NCI-H2081 treated with DMSO at 0.1 percent for 48 hours (cell line): ENCODE results near the gene POLG2.

Experiments
- DNase-seq: peaks from one replicate; lab custom pipeline; 2025; lab: John Stamatoyannopoulos, UW

Gene POLG2

DNA sequence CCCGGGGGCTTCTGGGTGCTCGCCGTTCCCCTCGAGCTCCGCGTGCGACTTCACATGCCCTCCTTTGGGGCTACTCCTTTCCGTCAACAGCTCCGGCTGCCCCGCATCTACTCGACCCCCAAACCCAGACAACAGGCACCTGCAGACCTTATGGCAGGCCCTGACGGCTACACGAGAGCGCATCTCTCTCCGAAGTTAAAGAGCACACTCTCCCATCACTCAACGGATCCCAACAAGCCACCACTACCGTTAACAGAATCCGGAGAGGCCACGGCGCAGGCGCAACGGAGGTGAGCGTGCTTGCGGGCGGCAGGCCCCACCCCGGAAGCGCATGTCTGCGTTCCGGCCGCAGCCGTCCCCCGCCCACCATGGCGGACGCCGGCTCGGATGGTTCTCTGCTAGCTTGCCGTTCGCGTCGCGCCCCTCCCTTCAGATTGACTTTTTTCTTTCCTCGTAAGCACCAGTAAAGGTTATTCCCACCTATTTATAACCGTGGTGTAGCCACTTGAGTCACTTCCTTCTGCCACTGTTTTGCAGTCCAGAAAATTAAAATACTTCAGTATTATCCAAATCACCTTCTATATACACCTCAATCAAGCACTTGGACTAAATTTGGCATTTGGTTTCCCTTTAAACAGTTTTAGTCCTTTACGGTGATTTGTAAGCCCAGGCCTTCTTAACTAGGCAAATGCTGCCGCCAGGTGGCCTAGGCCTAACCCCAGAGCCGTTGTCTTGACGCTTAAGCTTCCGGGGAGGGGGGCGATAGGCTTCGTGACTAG lies at the start of gene POLG2:
POLG2 (minus strand) TSS at position 269 of the 779 bp plus-strand sequence; CDS start at position 183, 86 bp downstream.
- DNase-seq = peak; percentile 79

DNA sequence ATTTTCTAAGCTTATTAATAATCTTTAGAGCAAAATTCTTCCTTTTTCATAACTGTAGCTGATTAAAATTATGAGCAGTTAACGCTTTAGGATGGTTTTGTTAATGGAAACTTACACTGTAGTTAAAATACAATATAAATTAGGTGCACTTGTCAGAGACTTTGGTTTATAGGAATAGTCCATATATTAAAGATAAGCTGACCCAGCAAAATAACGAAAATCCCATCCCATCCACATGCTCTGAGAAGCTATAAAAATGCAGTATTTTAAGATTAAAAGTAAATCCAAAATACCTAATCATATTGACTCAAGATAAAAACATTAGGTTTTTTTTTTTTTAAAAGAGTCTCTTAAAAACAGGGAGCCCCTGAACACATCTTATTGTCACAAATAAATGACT lies 47.9 kb upstream of the POLG2 start:
- DNase-seq = no peak

DNA sequence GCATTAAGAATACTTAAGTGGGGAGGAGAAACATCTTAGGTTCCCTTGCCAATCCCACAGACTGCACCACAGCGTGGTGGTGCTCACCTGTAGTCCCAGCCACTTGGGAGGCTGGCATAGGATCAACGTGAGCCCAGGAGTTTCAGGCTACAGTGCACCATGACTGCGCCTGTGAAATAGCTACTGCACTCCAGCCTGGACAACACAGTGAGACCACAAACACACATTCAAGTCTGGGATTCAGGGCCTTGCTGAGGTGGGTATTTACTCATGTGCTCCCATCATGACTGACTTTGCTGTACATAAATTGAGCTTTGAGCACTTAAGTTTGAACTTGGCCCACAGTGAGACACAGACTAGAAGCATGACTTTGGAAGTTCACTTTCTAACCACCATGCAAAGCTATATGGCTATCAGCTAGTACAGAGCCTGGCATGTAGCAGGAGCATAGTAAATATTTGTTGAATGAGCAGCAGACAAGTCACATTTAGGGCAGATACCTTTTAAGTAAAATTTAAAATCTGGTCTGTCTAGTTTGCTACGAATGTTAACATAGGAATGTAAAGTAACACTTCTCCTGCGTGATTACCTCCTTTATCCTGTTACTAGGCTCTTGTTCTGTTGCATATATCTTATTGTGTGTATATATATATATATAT lies 43.4 kb upstream of the POLG2 start:
- no peak for DNase-seq

DNA sequence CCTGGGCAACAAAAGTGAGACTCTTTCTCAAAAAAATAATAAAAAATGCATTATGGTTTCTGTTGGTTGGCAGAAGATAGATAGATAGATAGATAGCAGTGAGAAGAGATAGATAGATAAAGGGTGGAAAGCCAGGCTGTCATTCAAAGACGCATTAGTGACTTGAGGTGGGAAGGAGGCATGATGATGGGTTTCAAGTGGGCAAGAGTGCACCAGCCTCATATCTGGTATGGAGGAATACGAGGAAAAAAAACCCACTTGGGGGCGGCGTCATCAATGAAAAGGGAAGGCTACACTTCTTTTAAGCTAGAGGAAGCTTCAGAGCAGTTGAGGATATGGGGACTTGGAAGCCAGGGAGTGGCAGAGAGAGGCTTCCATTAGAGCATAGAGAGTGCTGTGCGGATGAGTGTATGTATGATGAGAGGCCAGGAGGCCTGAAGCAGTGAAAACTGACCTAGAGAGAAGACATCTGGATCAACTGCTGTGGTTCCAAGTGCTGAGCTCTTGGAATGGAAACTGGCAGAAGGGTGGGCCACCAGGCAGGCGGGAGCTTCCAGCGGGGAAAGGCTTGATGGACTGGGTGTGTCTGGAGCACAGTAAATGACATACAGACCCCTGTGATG lies 41.8 kb upstream of the POLG2 start:
- no peak for DNase-seq

DNA sequence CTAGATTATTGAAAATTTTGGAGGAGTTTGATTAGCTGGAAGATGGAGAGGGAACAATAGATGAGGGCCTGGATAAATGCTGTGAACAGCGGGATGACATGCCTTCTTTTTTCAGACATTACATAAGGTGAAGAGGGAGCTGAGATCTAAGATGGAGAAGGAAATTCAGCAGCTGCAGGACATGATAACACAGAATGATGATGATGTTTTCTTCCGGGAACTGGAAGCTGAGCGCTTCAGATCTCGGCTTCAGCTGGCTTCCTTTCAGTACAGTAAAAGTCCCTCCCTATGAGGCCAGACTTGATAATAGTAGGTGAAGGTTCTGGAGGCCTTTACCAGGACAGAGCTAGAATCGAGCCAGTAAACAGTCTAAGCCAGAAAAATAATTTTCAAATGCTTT lies 40.6 kb upstream of the POLG2 start:
- DNase-seq = no peak

DNA sequence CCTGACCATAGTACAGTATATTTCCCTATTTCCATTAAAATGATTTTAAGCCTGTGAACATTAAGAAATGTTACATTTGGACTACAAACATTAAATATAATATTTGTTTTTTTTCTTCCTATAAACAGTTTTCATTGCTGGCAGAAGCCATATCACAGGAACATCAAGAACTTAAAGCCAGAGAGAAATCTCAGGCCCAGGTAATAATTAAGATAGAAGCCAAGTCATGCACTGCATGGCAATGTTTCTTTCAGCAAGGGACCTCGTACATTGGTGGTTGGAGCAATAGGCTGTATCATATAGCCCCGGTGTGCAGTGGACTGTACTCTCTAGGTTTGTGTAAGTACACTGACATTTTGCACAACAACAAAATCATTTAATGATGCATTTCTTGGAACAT lies 40.1 kb upstream of the POLG2 start:
- no peak for DNase-seq

DNA sequence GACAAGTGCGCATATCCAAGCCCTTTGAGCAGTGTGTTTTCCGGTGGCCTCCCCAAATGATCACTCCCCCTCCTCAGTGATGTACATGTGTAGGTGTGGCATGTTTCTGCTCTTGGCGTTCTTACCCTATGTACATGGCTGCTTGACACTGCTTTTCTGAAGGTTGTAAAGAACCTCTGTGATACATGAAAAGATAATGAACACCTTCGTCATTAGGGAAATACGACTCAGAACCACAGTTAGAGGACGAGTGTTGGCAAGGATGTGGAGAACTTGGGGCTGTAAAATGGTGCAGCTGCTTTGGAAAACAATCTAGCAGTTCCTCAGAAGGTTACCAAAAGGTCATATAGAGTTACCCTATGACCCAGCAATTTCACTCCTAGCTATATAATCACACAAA lies 38.5 kb upstream of the POLG2 start:
- DNase-seq = no peak

DNA sequence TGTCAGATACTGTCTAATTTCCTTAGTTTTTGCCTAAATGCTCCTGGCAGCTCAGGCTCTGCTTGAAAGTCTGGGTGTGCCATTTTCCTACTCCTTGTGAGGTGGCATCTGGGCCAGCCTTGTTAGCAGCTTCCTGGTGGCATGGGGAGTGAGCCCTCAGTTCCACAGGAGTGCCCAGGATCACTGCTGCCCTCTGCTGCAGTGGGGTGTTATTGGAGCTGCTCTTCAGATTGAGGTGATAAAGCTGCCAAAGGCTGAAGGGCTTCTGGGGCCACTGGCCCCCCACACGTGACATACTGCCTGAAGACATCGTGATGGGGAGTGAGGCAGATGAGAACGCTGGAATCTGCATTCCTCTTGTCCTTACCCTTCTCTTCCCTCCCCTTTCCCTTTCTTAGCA lies 37.3 kb upstream of the POLG2 start:
- DNase-seq = no peak

DNA sequence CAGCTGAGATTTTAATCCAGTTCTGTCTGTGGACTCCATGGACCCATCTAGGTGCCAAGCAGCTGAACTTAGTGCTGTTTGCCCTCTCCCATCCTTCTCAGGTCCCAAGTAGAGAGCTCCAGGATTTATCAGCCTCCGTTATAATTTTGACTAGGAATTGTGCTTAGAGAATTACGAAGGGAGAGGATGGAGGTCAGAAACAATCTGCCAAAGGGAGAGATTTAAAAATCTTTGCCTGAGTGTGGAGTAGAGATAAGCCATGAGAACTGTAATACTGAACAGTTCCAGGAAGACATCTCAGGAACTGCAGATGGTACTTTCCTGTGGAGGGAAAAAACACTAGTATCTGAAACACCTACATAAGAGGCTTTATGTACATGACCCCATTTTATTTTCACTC lies 36.9 kb upstream of the POLG2 start:
- no peak for DNase-seq

DNA sequence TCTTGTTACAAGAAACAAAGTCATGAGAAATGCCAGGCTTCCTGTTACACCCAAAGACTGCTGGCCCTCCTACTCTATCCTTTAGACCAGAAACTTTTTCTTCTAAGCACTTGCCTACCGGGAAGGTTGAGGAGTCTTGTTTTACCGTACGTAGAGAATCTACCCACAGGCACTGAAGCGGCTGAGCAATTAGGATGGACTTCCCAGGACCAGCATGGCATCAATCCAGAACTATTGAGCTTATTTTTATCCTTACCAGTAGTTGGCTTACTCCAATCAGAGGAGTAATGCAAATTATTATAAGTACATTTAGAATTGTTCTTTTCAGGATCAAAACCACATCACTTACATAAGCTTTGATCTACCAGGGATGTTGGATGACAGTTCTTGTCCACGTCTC lies 35.6 kb upstream of the POLG2 start:
- no peak for DNase-seq

DNA sequence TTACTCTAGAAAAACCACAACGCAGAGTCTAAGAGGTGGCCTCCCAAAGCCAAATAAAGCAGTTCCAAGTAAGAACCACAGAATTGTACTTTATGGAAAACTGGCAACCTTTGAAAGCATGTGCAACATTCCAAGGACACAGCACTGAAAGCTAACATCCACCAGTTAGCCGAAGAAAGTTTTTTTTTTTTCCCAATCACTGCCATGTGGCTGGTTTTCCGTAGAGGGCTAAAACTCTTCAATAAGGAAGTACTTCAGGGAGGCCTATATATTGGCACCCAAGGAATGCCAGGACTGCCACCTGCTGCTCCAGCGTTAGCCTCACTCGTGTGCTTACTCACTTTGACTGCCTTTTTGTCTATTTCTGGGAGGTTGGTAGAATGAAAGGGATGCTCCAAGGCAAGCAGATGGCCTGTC lies 35.1 kb upstream of the POLG2 start:
- DNase-seq = no peak

DNA sequence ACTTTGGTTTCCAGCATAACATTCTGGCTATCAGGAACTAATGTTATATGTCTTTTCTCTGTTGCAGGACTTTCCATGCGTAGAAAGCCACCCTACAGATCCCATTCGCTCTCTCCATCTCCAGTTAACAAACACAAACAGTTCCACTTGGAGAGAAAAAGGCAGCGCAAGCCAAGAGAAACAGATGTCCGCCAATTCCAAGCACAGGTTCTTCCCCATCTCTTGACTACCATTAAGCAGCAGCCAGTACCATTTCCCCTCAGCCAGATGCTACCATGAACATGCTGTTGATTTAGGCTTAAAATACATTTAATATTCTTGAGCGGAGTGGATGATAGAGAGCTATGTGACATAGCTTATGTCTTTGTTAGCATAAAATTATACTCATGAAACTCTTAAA lies 32.4 kb upstream of the POLG2 start:
- DNase-seq = no peak

DNA sequence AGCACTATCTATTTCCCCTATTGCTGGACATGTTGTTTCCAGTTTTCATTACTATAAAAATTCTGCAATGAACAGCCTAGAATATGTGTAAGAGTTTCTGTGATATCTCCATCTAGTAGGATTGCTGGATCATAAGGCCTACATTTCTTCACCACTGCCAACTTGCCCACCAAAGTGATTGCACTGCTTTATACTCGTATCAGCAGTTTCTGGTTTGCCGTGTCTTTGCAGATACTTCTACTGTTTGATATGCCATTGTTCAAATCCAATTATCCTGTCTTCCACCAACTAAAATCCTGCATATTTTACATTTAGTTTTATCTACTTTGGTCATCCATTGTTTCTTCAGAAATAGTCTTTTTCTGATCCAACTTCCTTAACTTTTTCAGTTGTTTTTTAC lies 31.1 kb upstream of the POLG2 start:
- DNase-seq = no peak

DNA sequence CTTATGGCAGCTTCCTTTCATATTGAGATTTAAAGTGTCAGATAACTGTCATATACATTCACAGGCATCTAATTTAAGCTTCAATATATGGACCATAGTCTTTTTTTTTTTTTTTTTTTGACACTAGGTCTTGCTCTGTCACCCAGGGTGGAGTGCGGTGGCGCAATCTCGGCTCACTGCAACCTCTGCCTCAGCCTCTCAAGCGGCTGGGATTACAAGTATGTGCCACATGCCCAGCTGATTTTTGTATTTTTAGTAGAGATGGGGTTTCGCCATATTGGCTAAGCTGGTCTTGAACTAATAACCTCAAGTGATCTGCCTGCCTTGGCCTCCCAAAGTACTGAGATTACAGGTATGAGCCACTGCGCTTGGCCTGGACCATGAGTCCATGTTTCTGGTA lies 23.5 kb upstream of the POLG2 start:
- no peak for DNase-seq

DNA sequence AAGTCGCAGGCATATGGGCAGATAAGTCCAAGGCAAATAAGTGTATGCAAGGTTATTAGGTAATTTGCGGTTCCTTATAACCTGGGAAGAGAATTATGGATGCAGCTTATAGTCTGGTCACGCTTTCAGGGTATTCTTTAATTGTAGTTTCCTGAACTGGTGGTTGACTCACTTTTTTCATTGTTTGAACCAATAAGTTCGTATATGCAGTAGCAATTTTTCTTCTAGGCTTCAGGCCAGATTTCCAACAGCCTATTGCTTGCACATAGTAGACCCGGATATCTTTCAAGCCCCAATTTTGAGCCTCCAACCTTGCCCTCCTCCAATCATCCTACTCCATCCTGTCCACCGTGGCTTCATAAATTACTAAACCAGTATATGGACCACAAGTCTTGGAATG lies 22.7 kb upstream of the POLG2 start:
- DNase-seq = no peak

DNA sequence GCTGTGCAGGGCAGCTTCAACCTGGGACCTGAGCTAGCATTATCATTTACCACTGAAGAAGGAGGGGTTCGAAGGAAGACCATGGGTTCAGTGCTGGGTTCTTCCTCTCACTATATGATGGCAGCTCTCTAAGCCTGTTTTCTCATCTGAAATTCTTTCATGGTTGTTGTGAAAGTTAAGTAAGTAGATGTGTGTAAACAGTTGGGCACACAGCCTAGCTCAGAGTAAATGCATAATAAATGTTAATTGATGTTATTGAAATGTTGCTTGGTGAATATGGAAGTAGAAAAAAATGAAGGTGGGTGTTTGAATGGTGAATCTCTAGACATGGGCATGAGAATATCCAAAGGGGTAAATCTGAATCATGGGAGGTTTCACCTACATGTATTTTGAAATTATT lies 19.0 kb upstream of the POLG2 start:
- no peak for DNase-seq

DNA sequence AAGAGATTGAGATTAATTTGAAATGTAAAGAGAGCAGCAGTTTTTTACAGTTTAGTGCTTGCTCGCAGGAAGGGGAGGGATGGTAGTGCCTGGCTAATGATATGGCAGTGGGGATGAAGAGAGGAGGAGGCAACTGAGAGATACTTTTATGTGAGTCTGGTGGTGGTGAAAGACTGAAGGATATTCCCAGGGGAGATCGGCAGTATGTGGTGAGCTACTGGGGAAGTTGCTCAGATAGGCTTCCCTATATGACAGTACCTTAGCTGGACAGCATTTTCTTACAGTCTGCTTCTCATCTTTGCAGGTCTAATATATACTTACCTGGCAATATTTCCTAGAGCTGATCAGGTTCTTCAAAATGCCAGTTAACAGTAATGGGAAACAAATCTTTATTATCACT lies 18.6 kb upstream of the POLG2 start:
- no peak for DNase-seq

DNA sequence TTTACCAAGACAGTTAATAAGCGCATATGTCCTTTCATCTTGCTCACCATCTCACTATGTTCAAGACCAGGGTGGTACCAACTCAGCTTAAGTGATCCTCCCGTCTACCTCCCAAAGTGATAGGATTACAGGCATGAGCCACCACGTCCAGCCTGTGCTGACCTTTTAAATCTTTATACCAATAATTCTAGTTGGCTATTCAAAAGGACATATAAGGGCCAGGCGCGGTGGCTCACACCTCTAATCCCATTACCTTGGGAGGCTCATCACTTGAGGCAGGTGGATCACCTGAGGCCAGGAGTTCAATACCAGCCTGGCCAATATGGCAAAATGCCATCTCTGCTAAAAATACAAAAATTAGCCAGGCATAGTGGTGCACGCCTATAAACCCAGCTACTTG lies 12.3 kb upstream of the POLG2 start:
- no peak for DNase-seq

DNA sequence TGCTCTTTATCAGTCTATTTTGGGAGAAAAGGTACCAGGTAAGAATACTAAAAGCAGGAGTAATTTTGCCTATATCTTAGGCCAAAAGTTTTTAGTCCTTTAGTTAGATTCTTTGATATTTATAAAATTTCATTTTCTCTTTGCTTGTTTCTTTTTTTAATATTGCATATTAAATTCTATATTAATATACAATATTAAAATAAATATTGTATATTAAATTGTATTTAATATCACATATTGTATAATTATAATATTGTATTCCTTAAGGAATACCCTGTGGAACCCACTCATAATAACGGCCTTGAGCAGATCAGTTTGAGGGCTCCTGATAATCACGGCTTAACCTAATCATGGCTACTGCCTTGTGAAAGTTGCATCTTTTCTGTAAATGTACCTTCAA lies 11.8 kb upstream of the POLG2 start:
- no peak for DNase-seq

DNA sequence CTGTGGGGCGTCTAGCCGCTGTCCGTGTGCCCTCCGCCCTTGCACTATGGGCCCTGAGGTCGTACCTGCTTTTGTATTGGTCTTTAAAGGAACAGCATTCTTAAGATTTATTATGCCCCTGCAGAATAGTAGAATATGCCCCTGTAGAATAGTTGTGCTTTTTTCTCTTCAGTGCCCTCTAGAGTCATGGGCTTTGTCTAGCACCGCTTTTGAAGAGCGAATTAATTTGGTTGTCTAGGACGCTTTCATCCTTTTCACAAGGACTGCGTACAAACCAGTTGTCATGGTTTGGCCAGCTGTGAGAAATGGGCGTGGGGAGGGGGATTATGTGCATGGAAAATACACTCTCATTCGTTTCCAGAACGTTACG lies 10.5 kb upstream of the POLG2 start:
- peak; percentile 77 for DNase-seq

DNA sequence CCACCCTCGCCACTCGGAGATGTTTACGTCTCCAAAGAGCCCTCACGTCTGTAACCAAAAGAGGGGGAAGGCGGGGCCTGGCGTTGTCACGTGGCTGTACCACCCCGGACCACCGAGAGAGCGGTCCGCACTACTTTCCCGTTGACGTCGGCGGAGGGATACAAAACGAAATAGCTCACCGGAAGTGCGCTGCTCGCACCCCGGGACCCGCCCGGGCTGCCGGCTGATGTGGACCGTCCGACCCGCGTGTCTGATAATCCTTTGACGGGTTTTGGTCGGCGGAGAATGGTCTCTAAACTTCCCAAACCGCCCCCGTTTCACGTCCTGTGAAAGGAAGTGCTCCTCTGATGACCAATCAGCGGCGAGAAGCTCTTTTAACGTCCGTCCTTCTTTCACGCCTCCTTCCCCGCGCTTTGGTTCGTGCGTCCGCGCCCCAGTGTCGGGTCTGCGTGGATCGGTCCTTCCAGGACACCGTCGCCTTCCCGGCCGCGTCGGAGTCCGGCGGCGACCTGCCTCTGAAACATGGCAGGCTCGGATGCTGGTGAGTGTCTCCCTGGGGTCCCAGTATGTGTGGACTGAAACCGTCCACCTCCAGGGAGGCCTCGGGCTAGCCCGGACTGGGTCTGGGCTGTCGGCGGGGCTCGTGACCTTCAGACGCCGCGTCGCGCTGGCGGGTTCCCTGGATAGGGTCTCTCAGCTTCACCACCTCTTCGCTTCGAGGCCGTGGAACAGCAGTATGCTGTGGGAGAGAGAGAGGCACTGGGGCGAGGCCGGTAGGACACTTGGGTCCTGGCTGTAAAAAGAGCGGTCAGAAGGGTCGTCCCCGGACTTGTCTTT lies 9.9 kb upstream of the POLG2 start, which contains the start of gene CEP95:
CEP95 (plus strand) TSS at position 402 of the 837 bp plus-strand sequence; CDS start at position 523, 121 bp downstream.
- DNase-seq = peak; percentile 92

DNA sequence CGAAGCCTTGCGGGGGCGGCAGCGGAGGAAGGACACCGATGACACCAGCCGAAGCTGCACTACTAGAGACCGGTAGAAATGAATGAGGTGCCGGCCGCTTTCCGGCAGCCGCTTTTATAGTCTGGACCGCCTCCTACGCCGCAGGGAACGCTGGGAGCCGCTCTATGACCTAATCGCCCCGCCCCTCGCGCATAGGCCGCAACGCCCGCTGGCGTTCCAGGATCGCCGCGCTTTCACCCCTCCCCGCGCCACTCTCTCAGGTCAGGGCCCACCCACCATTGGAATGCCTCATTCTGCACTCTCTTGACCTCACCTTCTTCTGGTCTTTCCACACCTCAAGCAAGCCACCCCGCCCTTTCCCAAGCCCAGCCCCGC lies 9.3 kb upstream of the POLG2 start, which contains the start of gene DDX5:
DDX5 (minus strand) TSS at position 89 of the 375 bp plus-strand sequence. CDS start 170 bp downstream, outside the sequence.
- peak; percentile 92 for DNase-seq
